Mucosa of rectum (tissue), 2 donors: ENCODE results near the gene STAMBPL1.

Experiments used
- H3K27ac ChIP-seq, 2 donors: one replicate each; pipeline ENCODE4 v1.7.0; 2013; ENCODE audit warnings: inconsistent platforms in 2 of 2, low read depth in 2 of 2, low read length in 2 of 2
- H3K27me3 ChIP-seq, 2 donors: one replicate each; pipeline ENCODE4 v1.7.0; 2013; ENCODE audit warnings: low read length in 2 of 2; ENCODE audit not compliant: control insufficient read depth in 2 of 2, insufficient read depth in 2 of 2
- H3K36me3 ChIP-seq, 2 donors: one replicate each; pipeline ENCODE4 v1.7.0; 2013; ENCODE audit warnings: low read length in 2 of 2; ENCODE audit not compliant: control insufficient read depth in 2 of 2, insufficient read depth in 2 of 2
- H3K4me1 ChIP-seq, 2 donors: one replicate each; pipeline ENCODE4 v1.7.0; 2013; ENCODE audit warnings: low read length in 2 of 2, mild to moderate bottlenecking in 1 of 2; ENCODE audit not compliant: control insufficient read depth in 2 of 2, insufficient read depth in 2 of 2
- H3K4me3 ChIP-seq, 2 donors: one replicate each; pipeline ENCODE4 v1.7.0; 2013; ENCODE audit warnings: low read length in 2 of 2
- H3K9ac ChIP-seq, 2 donors: one replicate each; pipeline ENCODE4 v1.7.0; 2013; ENCODE audit warnings: low read length in 2 of 2, low read depth in 1 of 2, mild to moderate bottlenecking in 1 of 2
- H3K9me3 ChIP-seq, 2 donors: one replicate each; pipeline ENCODE4 v1.7.0; 2013; ENCODE audit warnings: low read length in 2 of 2; ENCODE audit not compliant: control insufficient read depth in 2 of 2
- donor health status: healthy.
- donor health status: Normal muscosa, but diverticular disease.

STAMBPL1 gene

DNA sequence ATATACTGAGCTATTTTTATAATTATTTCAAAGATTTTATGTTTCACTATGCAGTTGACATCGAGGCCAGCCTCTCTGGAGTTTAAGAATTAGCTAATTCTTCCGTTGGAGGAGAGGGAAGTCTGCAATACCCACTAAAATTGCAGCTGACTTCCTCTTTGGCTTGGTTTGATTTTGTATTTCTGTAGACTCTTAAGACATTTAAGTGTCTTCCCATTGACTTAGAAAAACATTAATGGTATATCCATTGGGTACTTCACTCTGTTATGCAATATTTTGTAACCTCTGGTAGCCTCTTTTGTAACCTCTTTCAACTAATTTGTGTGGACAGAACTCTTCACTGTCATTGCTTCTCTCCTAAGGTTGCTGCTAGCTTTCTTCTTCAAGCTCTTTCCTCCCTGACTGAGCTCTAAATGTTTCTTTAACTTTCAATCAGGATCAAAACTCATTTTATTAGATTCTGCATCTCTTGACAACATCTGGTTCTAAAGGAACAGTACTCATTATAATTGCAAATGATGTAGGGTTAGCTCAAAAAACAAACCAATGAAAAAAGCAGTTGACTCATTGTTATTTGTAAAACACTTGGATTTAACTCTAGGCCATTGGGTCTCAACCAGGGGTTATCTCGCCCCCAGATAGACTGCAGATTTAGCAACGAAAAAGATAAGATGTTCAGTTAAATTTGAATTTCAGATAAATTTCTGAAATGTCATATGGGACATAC, 26.7 kb upstream of the STAMBPL1 start:
- H3K27me3 ChIP-seq = no peaks in the 10 kb centered on the region
- H3K9ac ChIP-seq = no peak overlapping the region
- H3K36me3 ChIP-seq = no peaks in the 10 kb centered on the region
- H3K9me3 ChIP-seq = no peaks in the 10 kb centered on the region
- peak overlapping the region in 1 of 2 donors; percentile 38 for H3K27ac ChIP-seq
- peaks cover 3 to 32% of the 10 kb centered on the region in 2 donors for H3K4me1 ChIP-seq
- no peak overlapping the region for H3K4me3 ChIP-seq

DNA sequence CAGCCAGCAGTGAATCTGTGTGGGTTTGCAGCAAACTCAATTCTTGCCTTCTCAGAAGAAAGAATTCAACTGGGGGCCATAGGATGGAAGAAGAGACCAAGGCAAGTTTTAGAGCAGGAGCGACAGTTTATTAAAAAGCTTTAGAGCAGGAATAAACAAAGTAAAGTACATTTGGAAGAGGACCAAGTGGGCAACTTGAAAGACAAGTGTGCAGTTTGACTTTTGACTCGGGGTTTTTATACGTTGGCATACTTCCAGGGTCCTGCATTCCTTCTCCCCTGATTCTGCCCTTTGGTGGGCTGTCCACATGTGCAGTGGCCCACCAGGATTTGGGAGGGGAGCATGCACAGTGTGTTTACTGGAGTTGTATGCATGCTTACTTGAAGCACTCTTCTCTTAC, 25.4 kb upstream of the STAMBPL1 start:
- Histone ChIP-seq H3K36me3 (no peaks in the 10 kb centered on the region), H3K27ac (no peak overlapping the region), H3K9me3 (no peaks in the 10 kb centered on the region), H3K4me3 (no peak overlapping the region), H3K4me1 (peaks cover 6 to 32% of the 10 kb centered on the region in 2 donors), H3K27me3 (no peaks in the 10 kb centered on the region), H3K9ac (no peak overlapping the region)

DNA sequence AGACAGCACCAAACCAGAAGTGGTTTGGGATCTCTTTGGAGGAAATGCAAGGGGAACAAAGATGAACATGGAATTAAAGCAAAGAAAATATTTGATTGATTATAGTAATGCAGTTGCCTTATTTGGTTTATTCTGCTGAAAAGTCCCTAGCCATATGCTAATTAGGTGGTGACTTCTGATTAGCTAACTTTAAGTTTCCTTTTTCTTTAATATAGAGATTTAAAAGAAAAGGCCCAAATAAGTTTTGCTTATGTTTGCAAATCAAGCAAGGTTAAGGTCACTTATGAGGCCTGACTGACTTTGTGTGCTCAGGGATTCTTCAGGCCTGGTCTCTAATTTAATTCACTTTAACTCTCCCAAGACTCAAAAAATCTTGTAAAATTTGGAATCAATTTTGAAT, 22.2 kb upstream of the STAMBPL1 start:
- H3K9ac ChIP-seq = no peak overlapping the region
- H3K4me3 ChIP-seq = no peak overlapping the region
- H3K9me3 ChIP-seq = no peaks in the 10 kb centered on the region
- no peaks in the 10 kb centered on the region for H3K36me3 ChIP-seq
- peak overlapping the region in 1 of 2 donors; percentile 67 for H3K27ac ChIP-seq
- H3K4me1 ChIP-seq = peaks cover 6 to 12% of the 10 kb centered on the region in 2 donors
- H3K27me3 ChIP-seq = no peaks in the 10 kb centered on the region

DNA sequence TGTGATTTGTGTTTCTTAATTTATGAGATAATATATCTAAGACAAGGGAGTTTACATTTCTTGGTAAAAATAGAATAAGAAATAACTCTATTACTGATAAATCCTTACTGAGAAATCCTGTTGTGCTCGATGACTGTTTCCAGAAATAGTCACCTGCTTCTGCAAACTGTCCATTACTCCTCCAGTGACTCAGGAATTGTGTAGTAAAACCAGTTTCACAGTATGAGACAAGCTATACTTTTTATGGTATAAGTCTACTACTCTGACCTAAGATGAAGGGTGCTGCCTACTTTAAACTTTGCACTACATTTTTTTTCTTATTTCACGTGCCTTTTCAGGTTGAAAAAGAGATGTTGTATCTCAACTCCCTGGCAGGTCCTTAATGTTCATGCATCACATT, 21.6 kb upstream of the STAMBPL1 start:
- Histone ChIP-seq H3K9ac (no peak overlapping the region), H3K27ac (peak overlapping the region in 1 of 2 donors; percentile 67), H3K36me3 (no peaks in the 10 kb centered on the region), H3K27me3 (no peaks in the 10 kb centered on the region), H3K4me1 (peaks cover 6 to 12% of the 10 kb centered on the region in 2 donors), H3K4me3 (no peak overlapping the region), H3K9me3 (no peaks in the 10 kb centered on the region)

DNA sequence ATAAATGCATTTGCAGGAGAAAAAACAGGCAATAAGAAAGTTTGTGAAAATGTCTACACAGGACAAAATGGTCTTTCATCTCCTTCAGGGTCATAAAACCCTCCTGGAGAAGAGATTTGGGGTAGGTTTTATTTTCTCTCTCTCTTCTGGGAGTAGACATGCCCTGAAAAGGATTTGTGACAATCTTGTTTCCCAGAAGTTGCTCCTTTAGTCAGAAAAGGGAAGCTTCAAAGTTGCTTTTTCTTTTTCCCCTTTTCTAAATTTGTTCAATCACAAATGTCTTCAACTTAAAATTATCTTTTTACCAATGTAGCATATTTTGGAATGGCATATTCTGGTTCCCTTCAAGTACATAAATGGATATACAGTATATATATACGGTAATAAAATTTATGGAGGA, 19.0 kb upstream of the STAMBPL1 start:
- H3K27me3 ChIP-seq = no peaks in the 10 kb centered on the region
- no peak overlapping the region for H3K27ac ChIP-seq

DNA sequence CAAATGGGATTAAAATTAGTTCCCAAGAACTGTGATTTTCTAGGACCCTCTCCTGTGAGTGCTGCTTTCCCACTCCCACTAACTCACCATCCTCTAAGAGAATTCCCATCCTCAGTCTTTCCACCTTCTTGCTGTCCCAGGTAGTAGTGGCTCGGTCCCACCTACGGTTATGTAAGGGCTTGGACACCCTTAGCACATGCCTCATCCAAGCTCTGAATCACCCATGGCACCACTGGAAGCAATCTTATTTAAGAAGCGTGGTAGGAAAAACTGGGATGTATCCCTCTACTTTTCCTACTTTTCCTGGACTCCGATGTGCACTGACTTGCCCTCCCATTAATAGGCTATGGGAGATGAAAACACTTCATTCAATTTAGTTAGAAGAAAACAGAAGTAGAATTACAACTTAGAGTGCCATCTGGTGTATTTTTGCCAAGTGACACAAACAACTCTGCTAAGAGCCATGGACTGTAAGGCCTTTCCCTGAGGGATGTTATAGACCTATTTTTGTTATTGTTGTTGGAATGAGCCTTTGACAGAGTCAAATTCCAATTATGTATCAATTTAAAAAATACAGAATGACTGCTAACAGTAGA, 14.7 kb upstream of the STAMBPL1 start:
- Histone ChIP-seq H3K4me1 (no peaks in the 10 kb centered on the region), H3K9ac (no peak overlapping the region), H3K4me3 (no peak overlapping the region), H3K27ac (no peak overlapping the region), H3K36me3 (no peaks in the 10 kb centered on the region), H3K9me3 (no peaks in the 10 kb centered on the region), H3K27me3 (no peaks in the 10 kb centered on the region)

More for the DNA sequence above, 19.0 kb upstream of the STAMBPL1 start:
- Histone ChIP-seq H3K9me3 (no peaks in the 10 kb centered on the region), H3K4me3 (no peak overlapping the region), H3K4me1 (peaks cover 5 to 7% of the 10 kb centered on the region in 2 donors), H3K36me3 (no peaks in the 10 kb centered on the region), H3K9ac (no peak overlapping the region)

DNA sequence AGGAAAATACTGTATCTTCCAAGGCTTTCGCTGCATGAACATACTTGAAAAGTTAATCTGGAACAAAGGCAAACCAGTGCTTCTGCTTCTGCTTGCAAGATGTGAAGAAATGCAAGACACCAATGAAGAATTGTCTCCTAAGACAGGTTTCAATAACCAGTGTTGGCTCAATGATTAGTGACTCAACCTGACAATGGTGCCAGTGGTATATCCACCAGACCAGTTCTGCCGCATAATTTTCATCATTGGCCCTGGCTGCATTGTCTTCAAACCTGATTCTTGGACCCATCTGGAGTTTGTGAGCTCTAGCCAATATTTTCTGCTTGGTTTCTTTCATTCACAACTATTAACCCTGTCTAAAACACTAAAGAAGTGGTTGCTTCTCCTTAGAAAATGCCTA, 13.6 kb upstream of the STAMBPL1 start:
- Histone ChIP-seq H3K9ac (no peak overlapping the region), H3K4me3 (no peak overlapping the region), H3K27ac (no peak overlapping the region), H3K4me1 (no peaks in the 10 kb centered on the region), H3K9me3 (no peaks in the 10 kb centered on the region), H3K27me3 (no peaks in the 10 kb centered on the region), H3K36me3 (no peaks in the 10 kb centered on the region)

DNA sequence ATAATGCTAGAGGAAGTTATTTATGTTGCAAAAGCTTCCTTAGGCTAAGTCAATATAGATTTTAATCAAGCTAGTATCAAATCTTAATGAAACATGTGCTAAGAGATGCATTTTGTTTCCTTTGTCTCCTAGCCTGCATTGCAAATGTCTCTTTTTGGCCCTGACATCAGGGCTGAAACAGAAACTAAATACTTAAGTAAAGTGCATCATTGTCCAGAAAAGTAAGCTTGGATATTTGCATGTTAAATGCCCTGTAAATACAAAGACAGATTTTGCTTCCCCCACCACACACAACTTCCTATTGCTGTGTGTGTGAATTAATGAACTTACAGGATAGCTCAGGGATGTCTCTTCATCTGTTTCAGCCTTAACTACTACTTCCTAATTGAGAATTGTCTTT, 10.0 kb upstream of the STAMBPL1 start:
- no peaks in the 10 kb centered on the region for H3K27me3 ChIP-seq
- H3K4me1 ChIP-seq = no peaks in the 10 kb centered on the region
- no peak overlapping the region for H3K9ac ChIP-seq
- no peaks in the 10 kb centered on the region for H3K36me3 ChIP-seq
- no peaks in the 10 kb centered on the region for H3K9me3 ChIP-seq
- H3K4me3 ChIP-seq = no peak overlapping the region
- H3K27ac ChIP-seq = no peak overlapping the region

DNA sequence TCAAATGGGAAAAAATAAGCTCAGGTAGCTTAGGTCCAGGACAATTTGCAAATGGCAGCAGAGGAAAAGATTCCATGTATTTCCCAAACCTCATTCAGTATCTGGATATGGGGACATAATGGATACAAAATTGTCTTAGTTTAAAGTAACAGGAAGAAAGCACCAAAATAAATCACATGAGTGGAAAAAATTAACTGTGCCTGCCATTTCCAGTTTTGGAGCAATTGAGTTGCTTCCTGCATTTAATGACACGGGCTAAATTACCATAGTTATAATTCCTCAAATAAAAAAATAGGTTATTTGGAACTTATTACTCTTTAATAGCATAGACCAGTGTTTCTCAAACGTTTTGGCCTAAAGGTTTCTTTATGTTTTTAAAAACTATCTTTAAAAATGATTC, 6.3 kb upstream of the STAMBPL1 start:
- no peaks in the 10 kb centered on the region for H3K27me3 ChIP-seq
- H3K36me3 ChIP-seq = no peaks in the 10 kb centered on the region
- H3K4me3 ChIP-seq = no peak overlapping the region
- H3K27ac ChIP-seq = no peak overlapping the region
- H3K9ac ChIP-seq = no peak overlapping the region
- H3K4me1 ChIP-seq = no peaks in the 10 kb centered on the region
- no peaks in the 10 kb centered on the region for H3K9me3 ChIP-seq

DNA sequence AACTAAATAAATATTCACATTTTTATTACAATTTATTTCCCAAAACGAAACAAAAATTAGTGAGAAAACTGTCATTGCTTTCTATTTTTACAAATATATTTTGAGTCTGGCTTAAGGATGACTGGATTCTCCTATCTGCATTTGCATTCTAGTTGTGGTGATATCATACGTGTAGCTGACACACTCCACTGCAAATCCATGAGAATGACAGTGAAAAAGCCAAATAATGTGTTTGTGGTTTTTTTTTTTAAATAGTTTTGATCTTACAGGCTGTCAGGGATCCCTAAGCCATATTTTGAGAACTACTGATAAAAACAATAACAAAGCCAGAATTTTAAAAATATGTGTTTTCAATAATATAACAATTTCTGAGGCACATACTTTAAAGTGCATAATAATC, 5.8 kb upstream of the STAMBPL1 start:
- no peak overlapping the region for H3K4me3 ChIP-seq
- H3K9ac ChIP-seq = no peak overlapping the region
- no peaks in the 10 kb centered on the region for H3K9me3 ChIP-seq
- peaks cover 2 to 3% of the 10 kb centered on the region in 2 donors for H3K4me1 ChIP-seq
- no peak overlapping the region for H3K27ac ChIP-seq
- H3K27me3 ChIP-seq = no peaks in the 10 kb centered on the region
- no peaks in the 10 kb centered on the region for H3K36me3 ChIP-seq
